ENCODE results near the gene SLC30A2. TPM values are rescaled to one million over a fixed set of nuclear protein-coding genes. Genes with fewer than 3 reads are reported as not detected.
"Not testable (repeated sequence)": the region's sequence is repeated elsewhere in the genome, so short reads cannot be mapped to it uniquely, and the experiment has no call there.

Gene SLC30A2, protein sequence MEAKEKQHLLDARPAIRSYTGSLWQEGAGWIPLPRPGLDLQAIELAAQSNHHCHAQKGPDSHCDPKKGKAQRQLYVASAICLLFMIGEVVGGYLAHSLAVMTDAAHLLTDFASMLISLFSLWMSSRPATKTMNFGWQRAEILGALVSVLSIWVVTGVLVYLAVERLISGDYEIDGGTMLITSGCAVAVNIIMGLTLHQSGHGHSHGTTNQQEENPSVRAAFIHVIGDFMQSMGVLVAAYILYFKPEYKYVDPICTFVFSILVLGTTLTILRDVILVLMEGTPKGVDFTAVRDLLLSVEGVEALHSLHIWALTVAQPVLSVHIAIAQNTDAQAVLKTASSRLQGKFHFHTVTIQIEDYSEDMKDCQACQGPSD
- total RNA-seq: not detected

DNA sequence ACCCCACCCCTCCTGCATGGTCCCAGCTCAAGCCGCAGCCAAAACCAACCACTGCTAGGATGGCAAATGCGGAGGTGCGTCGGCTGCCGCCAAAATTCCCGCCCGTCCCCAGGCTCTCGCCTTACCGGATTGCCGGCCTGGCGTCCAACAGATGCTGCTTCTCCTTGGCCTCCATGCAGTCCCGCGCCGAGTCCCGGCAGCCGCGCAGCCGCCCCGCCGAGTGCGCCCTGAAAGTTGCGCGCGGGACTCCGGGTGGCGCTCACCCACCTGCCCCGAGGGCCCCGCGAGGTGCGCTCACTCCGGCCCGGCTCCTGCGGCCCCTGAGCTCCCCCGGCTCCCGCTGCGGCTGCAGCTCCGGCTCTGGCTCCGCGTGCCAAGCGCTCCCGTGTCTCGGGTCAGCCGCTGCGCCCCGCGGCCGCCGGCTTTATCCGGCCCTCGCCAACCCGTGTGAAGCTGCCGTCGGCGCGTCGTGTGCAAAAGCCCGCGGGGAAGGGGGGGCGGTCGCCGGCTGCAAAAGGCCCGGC is at the start of gene SLC30A2:
TSS of gene SLC30A2 (minus strand) at position 397 of the 524 bp plus-strand sequence. CDS start at position 175, 222 bp downstream.
- DNase-seq: no peak
- intact Hi-C loops (cut with micrococcal nuclease): no loop called here
- Mint-ChIP-seq H3K27ac (peak within 1 kb of the TSS; percentile 50), H3K36me3 (ENCODE audit: low read depth) (no peaks in the 10 kb centered on the region), H3K27me3 (ENCODE audit: low read depth) (peaks cover 50% of the 10 kb centered on the region), H3K4me3 (no peak within 1 kb of the TSS), H3K4me1 (ENCODE audit: low read depth) (peaks cover 6% of the 10 kb centered on the region), H3K9me3 (no peaks in the 10 kb centered on the region)
- CTCF ChIA-PET: interaction anchor here (1.2 to 1.4 kb wide), 2 partner anchors 9 to 11 kb away, joined by 3 to 4 read pairs; no protein-coding TSS in a partner anchor

- Mint-ChIP-seq H3K4me3 (no peak overlapping the region), H3K9me3 (no peaks in the 10 kb centered on the region), H3K27me3 (ENCODE audit: low read depth) (peaks cover 13% of the 10 kb centered on the region), H3K36me3 (ENCODE audit: low read depth) (no peaks in the 10 kb centered on the region), H3K4me1 (ENCODE audit: low read depth) (no peaks in the 10 kb centered on the region), H3K27ac (no peak overlapping the region)
- no peak for DNase-seq
- CTCF ChIA-PET: no interaction called here
- intact Hi-C loops (cut with micrococcal nuclease): no loop called here
Measured at GRCh38 chr1:26094677-26095383, 48.9 kb upstream of the SLC30A2 start.

DNA sequence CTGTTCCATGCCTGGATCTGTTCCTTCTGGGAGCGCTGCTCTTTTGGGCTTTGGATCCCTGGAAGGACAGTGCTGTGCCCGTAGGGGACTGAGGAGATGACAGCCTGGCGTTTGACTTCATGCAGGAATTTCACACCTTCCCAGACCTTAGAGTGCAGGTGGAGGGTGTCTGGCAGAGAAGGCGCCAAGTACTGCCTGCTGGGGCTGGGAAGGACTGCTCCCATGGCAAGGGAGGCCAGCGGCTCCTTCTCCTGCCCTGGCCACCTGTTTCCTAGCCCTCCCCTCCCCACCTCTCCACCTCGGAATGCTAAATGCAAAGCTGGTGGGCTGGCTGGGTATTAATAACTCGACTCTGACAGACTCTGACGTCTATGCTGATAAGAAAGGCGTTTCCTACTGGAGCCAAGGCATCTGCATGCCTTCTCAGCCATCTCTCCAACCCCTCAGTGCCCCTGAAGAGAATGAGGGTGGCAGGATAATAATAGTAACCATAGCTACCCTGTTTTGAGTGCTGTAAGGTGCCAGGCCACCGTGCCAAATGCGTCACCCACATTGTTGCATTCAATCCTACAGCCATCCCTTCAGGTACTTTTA is 48.3 kb upstream of the SLC30A2 start:
- DNase-seq: no peak
- Mint-ChIP-seq H3K36me3 (ENCODE audit: low read depth) (no peaks in the 10 kb centered on the region), H3K4me1 (ENCODE audit: low read depth) (no peaks in the 10 kb centered on the region), H3K9me3 (no peaks in the 10 kb centered on the region), H3K27me3 (ENCODE audit: low read depth) (peaks cover 13% of the 10 kb centered on the region), H3K27ac (no peak overlapping the region), H3K4me3 (no peak overlapping the region)
- CTCF ChIA-PET: no interaction called here
- intact Hi-C loops (cut with micrococcal nuclease): no loop called here

DNA sequence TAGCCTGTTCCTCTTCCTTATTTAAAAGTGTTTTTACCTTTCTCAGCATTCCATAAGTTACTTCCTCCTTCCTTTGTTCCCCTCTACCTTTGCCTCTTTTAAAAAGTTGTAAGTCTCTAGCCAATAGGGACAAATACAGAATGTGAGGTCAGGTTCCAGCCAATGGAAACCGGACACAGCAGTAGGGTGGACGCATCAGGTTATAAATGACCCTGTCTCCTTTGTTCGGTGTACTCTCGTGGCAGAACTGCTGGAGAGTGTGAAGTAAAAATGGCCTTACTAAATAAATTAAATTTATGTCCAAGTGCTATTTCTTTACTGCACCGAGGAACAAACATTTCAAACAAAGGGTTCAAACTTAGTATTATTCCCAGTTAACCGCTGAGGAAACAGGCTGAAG is 47.7 kb upstream of the SLC30A2 start:
- intact Hi-C loops (cut with micrococcal nuclease); H3K27ac Mint-ChIP-seq; H3K9me3 Mint-ChIP-seq; CTCF ChIA-PET; H3K4me3 Mint-ChIP-seq; H3K4me1 Mint-ChIP-seq (ENCODE audit: low read depth); H3K36me3 Mint-ChIP-seq (ENCODE audit: low read depth); DNase-seq: not testable (repeated sequence)
- H3K27me3 Mint-ChIP-seq (ENCODE audit: low read depth): peaks cover 13% of the 10 kb centered on the region

DNA sequence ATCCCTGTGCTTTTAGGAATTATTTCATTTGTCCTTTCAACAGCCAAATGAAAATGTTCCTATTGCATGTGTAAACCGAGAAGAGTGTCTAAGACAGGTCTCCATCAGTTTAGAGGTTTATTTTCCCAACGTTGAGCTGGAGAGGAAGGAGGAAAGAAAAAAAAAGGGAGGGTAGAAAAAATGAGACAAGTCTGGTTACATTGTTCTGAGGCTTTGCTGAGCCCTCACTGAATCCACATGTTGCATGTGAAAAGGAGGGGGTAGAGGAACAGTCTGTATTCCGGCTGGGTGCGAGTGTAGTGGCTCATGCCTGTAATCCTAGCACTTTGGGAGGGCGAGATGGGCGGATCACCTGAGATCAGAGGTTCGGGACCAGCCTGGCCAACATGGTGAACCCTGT is 46.5 kb upstream of the SLC30A2 start:
- DNase-seq: no peak
- H3K4me3 Mint-ChIP-seq: no peak overlapping the region
- H3K4me1 Mint-ChIP-seq (ENCODE audit: low read depth): no peaks in the 10 kb centered on the region
- no peak overlapping the region for H3K27ac Mint-ChIP-seq
- intact Hi-C loops (cut with micrococcal nuclease): no loop called here
- CTCF ChIA-PET: no interaction called here
- no peaks in the 10 kb centered on the region for H3K36me3 Mint-ChIP-seq (ENCODE audit: low read depth)
- H3K27me3 Mint-ChIP-seq (ENCODE audit: low read depth): peaks cover 13% of the 10 kb centered on the region
- no peaks in the 10 kb centered on the region for H3K9me3 Mint-ChIP-seq

- Mint-ChIP-seq H3K9me3 (no peaks in the 10 kb centered on the region), H3K4me3 (no peak overlapping the region), H3K27ac (no peak overlapping the region), H3K36me3 (ENCODE audit: low read depth) (no peaks in the 10 kb centered on the region), H3K4me1 (ENCODE audit: low read depth) (no peaks in the 10 kb centered on the region), H3K27me3 (ENCODE audit: low read depth) (peaks cover 13% of the 10 kb centered on the region)
- intact Hi-C loops (cut with micrococcal nuclease): no loop called here
- no peak for DNase-seq
- CTCF ChIA-PET: interaction anchor here (1.2 to 1.6 kb wide), 4 partner anchors 13 to 55 kb away, joined by 3 to 7 read pairs (median 4); no protein-coding TSS in a partner anchor
Measured at GRCh38 chr1:26090893-26091292, 45.0 kb upstream of the SLC30A2 start.

GRCh38 chr1:26089125-26089524 is 43.2 kb upstream of the SLC30A2 start:
- Mint-ChIP-seq H3K9me3 (no peaks in the 10 kb centered on the region), H3K4me1 (ENCODE audit: low read depth) (no peaks in the 10 kb centered on the region), H3K27me3 (ENCODE audit: low read depth) (peaks cover 16% of the 10 kb centered on the region), H3K4me3 (no peak overlapping the region), H3K27ac (no peak overlapping the region), H3K36me3 (ENCODE audit: low read depth) (no peaks in the 10 kb centered on the region)
- CTCF ChIA-PET: no interaction called here
- no peak for DNase-seq
- intact Hi-C loops (cut with micrococcal nuclease): no loop called here

DNA sequence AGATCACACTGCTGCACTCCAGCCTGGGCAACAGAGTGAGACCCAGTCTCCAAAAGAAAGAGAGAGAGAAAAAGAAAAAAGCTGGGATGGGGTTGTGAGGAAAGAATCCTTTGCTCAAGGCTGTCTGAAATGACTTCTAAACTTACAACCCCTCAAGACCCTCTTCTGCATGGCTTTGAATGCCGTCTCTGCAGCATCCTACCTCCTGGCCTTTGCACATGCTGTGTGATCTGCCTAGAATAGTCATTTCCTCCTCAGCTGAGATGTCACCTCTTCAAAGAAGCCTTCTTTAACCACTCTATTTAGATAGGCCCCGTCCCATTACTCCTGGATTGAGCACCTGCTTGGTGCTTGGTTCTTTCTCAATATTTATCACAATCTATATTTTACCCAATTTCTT is 38.9 kb upstream of the SLC30A2 start:
- no peaks in the 10 kb centered on the region for H3K36me3 Mint-ChIP-seq (ENCODE audit: low read depth)
- no peaks in the 10 kb centered on the region for H3K9me3 Mint-ChIP-seq

GRCh38 chr1:26084091-26084561 is 38.2 kb upstream of the SLC30A2 start:
- H3K27me3 Mint-ChIP-seq (ENCODE audit: low read depth): peaks cover 4% of the 10 kb centered on the region
- CTCF ChIA-PET: interaction anchor here (1.0 to 3.8 kb wide), 2 partner anchors 61 kb away, joined by 5 to 11 read pairs; no protein-coding TSS in a partner anchor
- no peaks in the 10 kb centered on the region for H3K36me3 Mint-ChIP-seq (ENCODE audit: low read depth)
- no peak for DNase-seq
- intact Hi-C loops (cut with micrococcal nuclease): no loop called here
- no peak overlapping the region for H3K4me3 Mint-ChIP-seq
- no peaks in the 10 kb centered on the region for H3K9me3 Mint-ChIP-seq
- no peaks in the 10 kb centered on the region for H3K4me1 Mint-ChIP-seq (ENCODE audit: low read depth)
- H3K27ac Mint-ChIP-seq: no peak overlapping the region

More for the DNA sequence above, 38.9 kb upstream of the SLC30A2 start:
- no peak overlapping the region for H3K4me3 Mint-ChIP-seq
- no peak for DNase-seq
- CTCF ChIA-PET: interaction anchor here (1.5 to 3.8 kb wide), 2 partner anchors 49 to 61 kb away, joined by 4 to 11 read pairs; no protein-coding TSS in a partner anchor
- peaks cover 4% of the 10 kb centered on the region for H3K27me3 Mint-ChIP-seq (ENCODE audit: low read depth)
- H3K4me1 Mint-ChIP-seq (ENCODE audit: low read depth): no peaks in the 10 kb centered on the region
- intact Hi-C loops (cut with micrococcal nuclease): no loop called here
- H3K27ac Mint-ChIP-seq: no peak overlapping the region

GRCh38 chr1:26083208-26083607 is 37.3 kb upstream of the SLC30A2 start:
- H3K4me1 Mint-ChIP-seq (ENCODE audit: low read depth): no peaks in the 10 kb centered on the region
- intact Hi-C loops (cut with micrococcal nuclease): no loop called here
- H3K27ac Mint-ChIP-seq: no peak overlapping the region
- DNase-seq: no peak
- H3K9me3 Mint-ChIP-seq: no peaks in the 10 kb centered on the region
- CTCF ChIA-PET: interaction anchor here (1.0 kb wide), 1 partner anchor 62 kb away, joined by 5 read pairs; no protein-coding TSS in a partner anchor
- H3K36me3 Mint-ChIP-seq (ENCODE audit: low read depth): no peaks in the 10 kb centered on the region
- peaks cover 4% of the 10 kb centered on the region for H3K27me3 Mint-ChIP-seq (ENCODE audit: low read depth)
- no peak overlapping the region for H3K4me3 Mint-ChIP-seq

DNA sequence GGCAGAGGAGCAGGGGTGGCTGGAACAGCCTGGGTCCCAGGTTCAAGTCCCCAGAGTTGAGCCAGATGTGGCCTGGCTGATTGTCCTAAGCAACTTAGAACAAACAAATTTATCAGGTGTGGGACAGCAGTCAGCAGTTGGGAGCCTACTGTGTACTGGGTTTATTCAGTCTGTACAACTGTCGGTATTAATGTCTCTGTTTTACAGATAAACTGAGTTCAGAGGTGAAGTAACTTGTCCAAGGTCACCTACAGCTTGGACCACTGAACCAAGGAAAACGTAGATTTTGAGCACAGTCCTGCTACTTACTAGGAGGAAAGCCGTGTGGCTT is 36.1 kb upstream of the SLC30A2 start:
- CTCF ChIA-PET: interaction anchor here (1.0 kb wide), 1 partner anchor 46 kb away, joined by 3 read pairs; no protein-coding TSS in a partner anchor
- H3K27me3 Mint-ChIP-seq (ENCODE audit: low read depth): peaks cover 4% of the 10 kb centered on the region
- H3K9me3 Mint-ChIP-seq: no peaks in the 10 kb centered on the region

More for the DNA sequence above, 36.1 kb upstream of the SLC30A2 start:
- Mint-ChIP-seq H3K4me3 (no peak overlapping the region), H3K4me1 (ENCODE audit: low read depth) (no peaks in the 10 kb centered on the region), H3K36me3 (ENCODE audit: low read depth) (no peaks in the 10 kb centered on the region), H3K27ac (no peak overlapping the region)
- intact Hi-C loops (cut with micrococcal nuclease): no loop called here
- no peak for DNase-seq
